Upper lobe of left lung (tissue), 4 donors: ENCODE measurements around the gene ADAP1.

Source experiments
- EP300 ChIP-seq, 4 donors: sonication (generic); formaldehyde crosslinking; IDR thresholded peaks; one replicate each; pipeline ENCODE4 v1.5.1; 2017; ENCODE audit warnings: antibody characterized with exemption in 4 of 4, control low read depth in 2 of 4
- POLR2A ChIP-seq, 4 donors: fragments of 450-650 bp; IDR thresholded peaks; one replicate each; pipeline ENCODE4 v1.5.1; 2016 to 2017; ENCODE audit warnings: antibody characterized with exemption in 4 of 4, mild to moderate bottlenecking in 2 of 4
- TF ChIP-seq, protein P1 (sequence below), 6 experiments: fragments of 450-650 bp in 4 of 6; fragments of 200-600 bp in 2 of 6; sonication (generic) in 2 of 6; IDR thresholded peaks; one replicate each; pipeline ENCODE4 v1.5.1; 2016 to 2019; ENCODE audit warnings: antibody characterized with exemption in 6 of 6

DNA sequence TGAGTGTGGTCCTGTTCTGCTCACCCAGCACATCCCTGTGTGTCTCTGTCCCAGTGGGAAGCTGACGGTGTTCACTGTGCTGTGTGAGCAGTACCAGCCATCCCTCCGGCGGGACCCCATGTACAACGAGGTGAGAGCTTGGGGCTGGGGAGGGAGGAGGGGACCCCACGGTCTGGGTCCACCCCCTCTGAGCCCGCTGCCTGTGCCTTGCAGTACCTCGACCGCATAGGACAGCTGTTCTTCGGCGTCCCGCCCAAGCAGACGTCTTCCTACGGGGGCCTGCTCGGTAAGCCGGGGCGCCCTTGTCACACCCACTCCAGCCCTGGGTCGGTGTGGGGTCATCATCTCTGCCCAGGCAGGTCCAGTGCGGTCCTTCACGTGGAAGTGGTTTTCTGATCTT, 60.8 kb downstream of the ADAP1 start:
- TF ChIP-seq EP300 (IDR thresholded peaks at IDR 0.05) (no peak), POLR2A (IDR thresholded peaks at IDR 0.05) (no peak)
- TF ChIP-seq, protein P1, sequence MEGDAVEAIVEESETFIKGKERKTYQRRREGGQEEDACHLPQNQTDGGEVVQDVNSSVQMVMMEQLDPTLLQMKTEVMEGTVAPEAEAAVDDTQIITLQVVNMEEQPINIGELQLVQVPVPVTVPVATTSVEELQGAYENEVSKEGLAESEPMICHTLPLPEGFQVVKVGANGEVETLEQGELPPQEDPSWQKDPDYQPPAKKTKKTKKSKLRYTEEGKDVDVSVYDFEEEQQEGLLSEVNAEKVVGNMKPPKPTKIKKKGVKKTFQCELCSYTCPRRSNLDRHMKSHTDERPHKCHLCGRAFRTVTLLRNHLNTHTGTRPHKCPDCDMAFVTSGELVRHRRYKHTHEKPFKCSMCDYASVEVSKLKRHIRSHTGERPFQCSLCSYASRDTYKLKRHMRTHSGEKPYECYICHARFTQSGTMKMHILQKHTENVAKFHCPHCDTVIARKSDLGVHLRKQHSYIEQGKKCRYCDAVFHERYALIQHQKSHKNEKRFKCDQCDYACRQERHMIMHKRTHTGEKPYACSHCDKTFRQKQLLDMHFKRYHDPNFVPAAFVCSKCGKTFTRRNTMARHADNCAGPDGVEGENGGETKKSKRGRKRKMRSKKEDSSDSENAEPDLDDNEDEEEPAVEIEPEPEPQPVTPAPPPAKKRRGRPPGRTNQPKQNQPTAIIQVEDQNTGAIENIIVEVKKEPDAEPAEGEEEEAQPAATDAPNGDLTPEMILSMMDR (IDR thresholded peaks at IDR 0.05) = no peak
